ENCODE results near the gene TOM1. TPM values are rescaled to one million over a fixed set of nuclear protein-coding genes. Genes with fewer than 3 reads are reported as not detected.

Gene TOM1
- polyA plus RNA-seq, 2 of the 4 experiments (the other 2 are of a cell fraction): 14.5 to 16.6 TPM

GRCh38 chr22:35299217-35299672 lies 449 bp upstream of the TOM1 start:
- FAIRE-seq (no peak), ATAC-seq (peak; percentile 30 to 31), DNase-seq (ENCODE audit: low read depth in 1 of 2, low spot score in 1 of 2) (no peak)
- ChIA-PET CTCF (interaction anchor here (0.6 kb wide), 1 partner anchor 31 kb away, joined by 3 read pairs; no protein-coding TSS in a partner anchor), POLR2A (interaction anchor here (1.0 kb wide), 1 partner anchor 42 kb away, joined by 4 read pairs; the partner anchor contains the start of gene HMGXB4)
- peaks cover 21% of the 10 kb centered on the region for H3K4me1 ChIP-seq
- H3K4me3 ChIP-seq: peak overlapping the region; percentile 71
- peak overlapping the region; percentile 85 for H3K4me2 ChIP-seq
- peak overlapping the region; percentile 83 to 92 for H3K27ac ChIP-seq
- TF ChIP-seq EP300 (IDR thresholded peaks at IDR 0.05) (no peak), ZFP36 (IDR thresholded peaks at IDR 0.05; ENCODE audit: borderline replicate concordance, partially characterized antibody) (no peak), PHF8 (IDR thresholded peaks at IDR 0.05; ENCODE audit: borderline replicate concordance, low read depth) (0 out of 2 replicates have a peak, but pooled peaks have one; percentile 21), HMGXB4 (CRISPR knock-in tag; IDR thresholded peaks at IDR 0.05; ENCODE audit: borderline replicate concordance) (no peak), HES2 (IDR thresholded peaks at IDR 0.05) (no peak), CEBPB (IDR thresholded peaks at IDR 0.05) (no peak), ZC3H11A (IDR thresholded peaks at IDR 0.05) (no peak), FOSL2 (IDR thresholded peaks at IDR 0.05) (no peak), FOSL2 (CRISPR knock-in tag; IDR thresholded peaks at IDR 0.05) (0 out of 2 replicates have a peak, but pooled peaks have one; percentile 3)
- WGBS (ENCODE audit: missing lambda C conversion rate): 38% methylated on average over 11 of the region's 13 CpGs
- H3K9me3 ChIP-seq: no peaks in the 10 kb centered on the region

- TF ChIP-seq JUN (IDR thresholded peaks at IDR 0.05): peak in 1 of 2 experiments; percentile 30; a peak in 1 of 5 replicates
- TF ChIP-seq NR3C1 (IDR thresholded peaks at IDR 0.05): no peak
- no peak for TF ChIP-seq FOSL2 (IDR thresholded peaks at IDR 0.05)
- TF ChIP-seq FOSL2 (CRISPR knock-in tag; IDR thresholded peaks at IDR 0.05): peak; percentile 61; the same call in 1 of the 2 replicates
- TF ChIP-seq MYC (IDR thresholded peaks at IDR 0.05; ENCODE audit: borderline replicate concordance, low read length): no peak
- TF ChIP-seq JUNB (IDR thresholded peaks at IDR 0.05): 0 out of 2 replicates have a peak, but pooled peaks have one; percentile 36
- no peak for TF ChIP-seq RCOR1 (IDR thresholded peaks at IDR 0.05; ENCODE audit: low read depth, low read length)
- TF ChIP-seq EP300 (IDR thresholded peaks at IDR 0.05): peak; percentile 53 to 67; a peak in 3 of 5 replicates
- TF ChIP-seq TFCP2L1 (CRISPR knock-in tag; IDR thresholded peaks at IDR 0.05): no peak
- no peak for TF ChIP-seq HEYL (CRISPR knock-in tag; IDR thresholded peaks at IDR 0.05)
- no peak for TF ChIP-seq MAZ (IDR thresholded peaks at IDR 0.05; ENCODE audit: borderline replicate concordance, low read depth, low read length)
- TF ChIP-seq CTCF (IDR thresholded peaks at IDR 0.05): no peak
- no peak for TF ChIP-seq HOXA7 (CRISPR knock-in tag; IDR thresholded peaks at IDR 0.05)
- TF ChIP-seq BCL3 (IDR thresholded peaks at IDR 0.05): no peak
- TF ChIP-seq CEBPB (IDR thresholded peaks at IDR 0.05): peak; percentile 90 to 93
- TF ChIP-seq HES2 (IDR thresholded peaks at IDR 0.05): peak; percentile 82
- no peak for TF ChIP-seq FOSB (CRISPR knock-in tag; IDR thresholded peaks at IDR 0.05)
- Histone ChIP-seq H3K4me2 (peak overlapping the region; percentile 80), H3K4me1 (peaks cover 21% of the 10 kb centered on the region), H3K4me3 (peak overlapping the region; percentile 71), H3K27ac (peak overlapping the region; percentile 83 to 92), H3K9me3 (no peaks in the 10 kb centered on the region)
- peak; percentile 44 to 85 for DNase-seq (ENCODE audit: low read depth in 1 of 2, low spot score in 1 of 2)
- FAIRE-seq: no peak
- 15% methylated on average over 17 of the region's 17 CpGs for WGBS (ENCODE audit: missing lambda C conversion rate)
- ChIA-PET POLR2A (no interaction called here), CTCF (no interaction called here)
- peak; percentile 2 to 22; a peak in 2 of 6 replicates for ATAC-seq
Measured at GRCh38 chr22:35301372-35301874, 1.7 kb downstream of the TOM1 start.
